ENCODE results near the gene SH3GL1. TPM values are rescaled to one million over a fixed set of nuclear protein-coding genes. Genes with fewer than 3 reads are reported as not detected.

The SH3GL1 gene
- total and polyA plus RNA-seq, 9 of the 15 experiments (the other 6 are each of a cell fraction or from before 2014, with no cell fraction given) = 1.7 to 75.3 (median 25.7) TPM

- TF ChIP-seq AFF1 (IDR thresholded peaks at IDR 0.05; ENCODE audit: low read depth in 1 of 2, partially characterized antibody in 2 of 2) (peak in 1 of 2 experiments; percentile 24), SAFB (IDR thresholded peaks at IDR 0.05; ENCODE audit: borderline replicate concordance, low read depth, low read length) (no peak), GABPA (tag; conservative IDR thresholded peaks at IDR 0.05; ENCODE audit: low read depth) (no peak), PPARD (CRISPR knock-in tag; IDR thresholded peaks at IDR 0.05) (no peak), MCM5 (IDR thresholded peaks at IDR 0.05; ENCODE audit: low read depth) (no peak), ZNF398 (CRISPR knock-in tag; IDR thresholded peaks at IDR 0.05) (no peak), SPI1 (IDR thresholded peaks at IDR 0.05; ENCODE audit: borderline replicate concordance, low read depth, low read length) (no peak), ZNF436 (CRISPR knock-in tag; IDR thresholded peaks at IDR 0.05) (no peak), EZH2 (IDR thresholded peaks at IDR 0.05; ENCODE audit: borderline replicate concordance, low read depth, low read length) (no peak), CBFA2T2 (conservative IDR thresholded peaks at IDR 0.05) (peak; percentile 89), ATF1 (CRISPR knock-in tag; IDR thresholded peaks at IDR 0.05) (no peak), ATF1 (tag; IDR thresholded peaks at IDR 0.05) (peak; percentile 94), HNRNPLL (IDR thresholded peaks at IDR 0.05; ENCODE audit: low read depth, low read length, poor library complexity, severe bottlenecking) (no peak)
- TF ChIP-seq, protein P1, sequence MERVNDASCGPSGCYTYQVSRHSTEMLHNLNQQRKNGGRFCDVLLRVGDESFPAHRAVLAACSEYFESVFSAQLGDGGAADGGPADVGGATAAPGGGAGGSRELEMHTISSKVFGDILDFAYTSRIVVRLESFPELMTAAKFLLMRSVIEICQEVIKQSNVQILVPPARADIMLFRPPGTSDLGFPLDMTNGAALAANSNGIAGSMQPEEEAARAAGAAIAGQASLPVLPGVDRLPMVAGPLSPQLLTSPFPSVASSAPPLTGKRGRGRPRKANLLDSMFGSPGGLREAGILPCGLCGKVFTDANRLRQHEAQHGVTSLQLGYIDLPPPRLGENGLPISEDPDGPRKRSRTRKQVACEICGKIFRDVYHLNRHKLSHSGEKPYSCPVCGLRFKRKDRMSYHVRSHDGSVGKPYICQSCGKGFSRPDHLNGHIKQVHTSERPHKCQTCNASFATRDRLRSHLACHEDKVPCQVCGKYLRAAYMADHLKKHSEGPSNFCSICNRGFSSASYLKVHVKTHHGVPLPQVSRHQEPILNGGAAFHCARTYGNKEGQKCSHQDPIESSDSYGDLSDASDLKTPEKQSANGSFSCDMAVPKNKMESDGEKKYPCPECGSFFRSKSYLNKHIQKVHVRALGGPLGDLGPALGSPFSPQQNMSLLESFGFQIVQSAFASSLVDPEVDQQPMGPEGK (CRISPR knock-in tag; IDR thresholded peaks at IDR 0.05; ENCODE audit: borderline replicate concordance) = no peak
- TF ChIP-seq, protein P2, sequence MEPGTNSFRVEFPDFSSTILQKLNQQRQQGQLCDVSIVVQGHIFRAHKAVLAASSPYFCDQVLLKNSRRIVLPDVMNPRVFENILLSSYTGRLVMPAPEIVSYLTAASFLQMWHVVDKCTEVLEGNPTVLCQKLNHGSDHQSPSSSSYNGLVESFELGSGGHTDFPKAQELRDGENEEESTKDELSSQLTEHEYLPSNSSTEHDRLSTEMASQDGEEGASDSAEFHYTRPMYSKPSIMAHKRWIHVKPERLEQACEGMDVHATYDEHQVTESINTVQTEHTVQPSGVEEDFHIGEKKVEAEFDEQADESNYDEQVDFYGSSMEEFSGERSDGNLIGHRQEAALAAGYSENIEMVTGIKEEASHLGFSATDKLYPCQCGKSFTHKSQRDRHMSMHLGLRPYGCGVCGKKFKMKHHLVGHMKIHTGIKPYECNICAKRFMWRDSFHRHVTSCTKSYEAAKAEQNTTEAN (CRISPR knock-in tag; IDR thresholded peaks at IDR 0.05) = no peak
- TF ChIP-seq, protein P3, sequence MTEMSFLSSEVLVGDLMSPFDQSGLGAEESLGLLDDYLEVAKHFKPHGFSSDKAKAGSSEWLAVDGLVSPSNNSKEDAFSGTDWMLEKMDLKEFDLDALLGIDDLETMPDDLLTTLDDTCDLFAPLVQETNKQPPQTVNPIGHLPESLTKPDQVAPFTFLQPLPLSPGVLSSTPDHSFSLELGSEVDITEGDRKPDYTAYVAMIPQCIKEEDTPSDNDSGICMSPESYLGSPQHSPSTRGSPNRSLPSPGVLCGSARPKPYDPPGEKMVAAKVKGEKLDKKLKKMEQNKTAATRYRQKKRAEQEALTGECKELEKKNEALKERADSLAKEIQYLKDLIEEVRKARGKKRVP (CRISPR knock-in tag; IDR thresholded peaks at IDR 0.05) = no peak
Observed at GRCh38 chr19:4375164-4376027, 25.0 kb downstream of the SH3GL1 start (continued).

Measured in K562 (cell line).